Thoracic aorta (tissue), 2 donors: ENCODE data around the gene VPS4B. TPM values are rescaled to one million over a fixed set of nuclear protein-coding genes. Genes with fewer than 3 reads are reported as not detected.

Experiments used
- ATAC-seq: fragments of 150-250 bp; one replicate; pipeline ENCODE4 v1.8.0; 2017; ENCODE audit warnings: low read depth; ENCODE audit not compliant: insufficient number of reproducible peaks, low FRiP score
- DNase-seq: peaks from one replicate; pipeline ENCODE4 v3.0.0-alpha.2; 2020; ENCODE audit warnings: low spot score
- H3K27ac ChIP-seq, 2 donors: fragments of 200-600 bp; sonication (generic); 1 replicate in 1 of 2; 2 replicates in 1 of 2; pipeline ENCODE4 v1.5.1; 2016; ENCODE audit warnings: mild to moderate bottlenecking in 2 of 2, moderate library complexity in 2 of 2
- H3K27me3 ChIP-seq: fragments of 200-600 bp; sonication (generic); replicated peaks from 2 replicates; pipeline ENCODE4 v1.6.0; 2016; ENCODE audit warnings: mild to moderate bottlenecking; ENCODE audit not compliant: insufficient read depth
- H3K36me3 ChIP-seq: fragments of 200-600 bp; sonication (generic); one replicate; pipeline ENCODE4 v1.5.1; 2016
- H3K4me1 ChIP-seq, 2 donors: fragments of 200-600 bp; sonication (generic); 1 replicate in 1 of 2; 2 replicates in 1 of 2; pipeline versions ENCODE4 v1.5.1 to v1.6.0; 2016; ENCODE audit warnings: low read depth in 2 of 2, mild to moderate bottlenecking in 1 of 2; ENCODE audit not compliant: control insufficient read depth in 1 of 2
- H3K4me3 ChIP-seq: fragments of 200-600 bp; sonication (generic); 2 replicates; pipeline ENCODE4 v1.5.1; 2016; ENCODE audit warnings: mild to moderate bottlenecking
- H3K9me3 ChIP-seq: fragments of 200-600 bp; sonication (generic); 2 replicates; pipeline ENCODE4 v1.5.1; 2016
- total RNA-seq, 2 donors: library from RNA; depleted of rRNA; stranded (reverse); fragments of >200 nt; gene quantifications; one replicate each; pipeline versions ENCODE4 v1.1.0 to v1.2.3, GENCODE V29; 2016
- TF ChIP-seq, protein P1 (sequence below): fragments of 200-600 bp; sonication (generic); IDR thresholded peaks from one replicate; pipeline ENCODE4 v1.5.1; 2019; ENCODE audit warnings: antibody characterized with exemption

Gene VPS4B
- total RNA-seq, 2 donors from 2014 or later = 25.5 to 49.9 TPM

DNA sequence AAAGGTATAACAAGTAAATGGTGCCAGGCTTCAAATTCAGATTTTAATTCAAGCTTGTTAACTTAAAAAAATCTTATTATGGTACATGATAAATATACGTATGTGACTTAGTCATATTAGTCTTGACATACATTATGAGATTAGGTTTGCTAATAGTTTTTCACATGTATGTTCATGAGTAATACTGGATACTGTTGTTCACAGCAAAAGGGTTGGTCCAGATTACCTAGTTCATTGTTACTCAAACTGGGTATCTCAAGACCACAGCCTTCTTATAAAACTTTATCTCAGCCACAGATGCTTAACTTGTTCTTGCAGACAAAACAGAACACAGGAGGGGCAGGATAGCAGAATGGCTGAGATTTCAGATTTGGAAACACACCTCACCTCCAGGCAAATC, 26.8 kb downstream of the VPS4B start:
- Histone ChIP-seq H3K4me3 (no peak overlapping the region), H3K36me3 (peaks cover 60% of the 10 kb centered on the region), H3K27ac (no peak overlapping the region), H3K27me3 (no peaks in the 10 kb centered on the region), H3K9me3 (no peaks in the 10 kb centered on the region), H3K4me1 (no peaks in the 10 kb centered on the region)
- TF ChIP-seq, protein P1, sequence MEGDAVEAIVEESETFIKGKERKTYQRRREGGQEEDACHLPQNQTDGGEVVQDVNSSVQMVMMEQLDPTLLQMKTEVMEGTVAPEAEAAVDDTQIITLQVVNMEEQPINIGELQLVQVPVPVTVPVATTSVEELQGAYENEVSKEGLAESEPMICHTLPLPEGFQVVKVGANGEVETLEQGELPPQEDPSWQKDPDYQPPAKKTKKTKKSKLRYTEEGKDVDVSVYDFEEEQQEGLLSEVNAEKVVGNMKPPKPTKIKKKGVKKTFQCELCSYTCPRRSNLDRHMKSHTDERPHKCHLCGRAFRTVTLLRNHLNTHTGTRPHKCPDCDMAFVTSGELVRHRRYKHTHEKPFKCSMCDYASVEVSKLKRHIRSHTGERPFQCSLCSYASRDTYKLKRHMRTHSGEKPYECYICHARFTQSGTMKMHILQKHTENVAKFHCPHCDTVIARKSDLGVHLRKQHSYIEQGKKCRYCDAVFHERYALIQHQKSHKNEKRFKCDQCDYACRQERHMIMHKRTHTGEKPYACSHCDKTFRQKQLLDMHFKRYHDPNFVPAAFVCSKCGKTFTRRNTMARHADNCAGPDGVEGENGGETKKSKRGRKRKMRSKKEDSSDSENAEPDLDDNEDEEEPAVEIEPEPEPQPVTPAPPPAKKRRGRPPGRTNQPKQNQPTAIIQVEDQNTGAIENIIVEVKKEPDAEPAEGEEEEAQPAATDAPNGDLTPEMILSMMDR = no peak
- ATAC-seq = no peak
- DNase-seq = no peak

DNA sequence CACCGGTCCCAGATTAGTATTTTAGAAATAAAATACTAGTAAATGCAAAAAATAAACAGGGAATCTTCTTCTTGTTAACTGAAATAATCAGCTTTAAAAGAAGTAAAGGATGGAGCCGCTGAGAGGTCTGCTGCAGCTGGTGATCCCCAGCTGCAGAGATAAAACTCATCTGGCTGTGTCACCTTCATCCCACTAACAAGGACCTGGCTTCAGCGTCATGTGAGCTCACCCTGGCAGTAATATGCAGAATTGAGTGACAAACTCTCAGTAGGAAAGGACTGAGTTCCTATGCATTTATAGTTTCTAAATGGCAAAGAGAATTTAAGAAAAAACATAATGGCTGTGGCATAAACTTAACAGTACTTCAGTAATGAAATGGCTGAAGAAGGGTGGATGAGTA, 27.3 kb downstream of the VPS4B start:
- ATAC-seq (no peak), DNase-seq (no peak)
- Histone ChIP-seq H3K27ac (no peak overlapping the region), H3K4me1 (no peaks in the 10 kb centered on the region), H3K27me3 (no peaks in the 10 kb centered on the region), H3K36me3 (peaks cover 59% of the 10 kb centered on the region), H3K4me3 (no peak overlapping the region), H3K9me3 (no peaks in the 10 kb centered on the region)
- TF ChIP-seq, protein P1 = no peak

DNA sequence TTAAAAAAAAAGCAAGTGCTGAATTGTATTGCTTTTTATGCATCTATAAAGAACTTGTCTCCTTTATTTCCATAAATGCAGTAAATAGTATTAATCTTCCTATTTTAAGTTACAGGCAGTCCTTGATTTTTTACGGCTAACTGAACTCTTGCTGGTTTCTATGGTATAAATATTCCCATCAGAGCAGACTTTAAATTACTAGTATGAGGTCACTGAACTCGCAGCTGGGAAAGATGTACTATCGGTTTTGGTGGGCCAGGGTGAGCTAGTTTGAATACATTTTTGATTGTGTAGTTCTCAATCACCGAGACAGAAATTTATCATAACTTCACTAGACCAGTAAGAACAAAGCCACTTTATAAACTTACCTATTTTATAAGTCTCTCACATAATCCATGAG, 34.4 kb downstream of the VPS4B start:
- ATAC-seq = no peak
- H3K9me3 ChIP-seq = no peaks in the 10 kb centered on the region

DNA sequence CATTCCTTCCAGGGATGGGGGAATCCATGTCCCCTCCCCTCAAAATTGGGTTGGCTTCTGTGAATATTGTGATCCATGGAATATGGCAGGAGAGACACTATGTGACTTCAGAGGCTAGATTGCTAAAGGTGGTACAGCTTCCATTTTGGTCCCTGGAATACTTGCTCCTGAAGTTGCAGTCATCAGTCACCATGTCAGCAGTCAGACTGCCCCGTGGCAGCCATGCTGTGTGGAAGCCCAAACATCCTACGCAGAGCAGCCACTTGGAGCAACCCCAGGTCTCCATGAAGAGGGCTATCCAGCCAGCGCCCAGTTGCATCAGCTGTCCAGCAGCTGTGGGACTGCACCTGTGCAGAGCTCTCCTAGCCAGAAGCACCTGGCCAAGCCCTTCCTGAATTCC, 39.4 kb downstream of the VPS4B start:
- DNase-seq = no peak
- TF ChIP-seq, protein P1 = no peak
- H3K36me3 ChIP-seq = no peaks in the 10 kb centered on the region
- H3K4me1 ChIP-seq = no peaks in the 10 kb centered on the region
- no peak overlapping the region for H3K27ac ChIP-seq
- no peaks in the 10 kb centered on the region for H3K9me3 ChIP-seq
- ATAC-seq = no peak
- no peak overlapping the region for H3K4me3 ChIP-seq
- H3K27me3 ChIP-seq = no peaks in the 10 kb centered on the region

More for the DNA sequence above, 34.4 kb downstream of the VPS4B start:
- Histone ChIP-seq H3K4me3 (no peak overlapping the region), H3K4me1 (no peaks in the 10 kb centered on the region), H3K36me3 (peaks cover 23% of the 10 kb centered on the region), H3K27ac (no peak overlapping the region), H3K27me3 (no peaks in the 10 kb centered on the region)
- TF ChIP-seq, protein P1 = no peak
- DNase-seq = no peak

DNA sequence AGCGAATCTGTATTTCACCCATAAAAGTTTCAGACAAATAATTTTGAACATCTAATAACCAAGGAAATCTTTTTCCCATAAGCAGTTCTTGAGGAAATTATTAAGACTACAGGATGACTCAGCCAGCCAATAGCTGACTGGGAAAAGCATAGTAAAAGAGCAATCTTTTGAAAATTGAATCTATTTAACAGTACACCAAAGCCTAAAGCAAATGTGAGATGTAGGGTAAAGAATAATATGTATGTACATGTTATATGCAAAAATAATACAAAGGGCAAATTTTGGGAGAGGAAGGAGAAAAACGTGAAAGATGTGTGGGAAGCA, 42.7 kb downstream of the VPS4B start:
- Histone ChIP-seq H3K36me3 (no peaks in the 10 kb centered on the region), H3K4me3 (no peak overlapping the region), H3K27me3 (no peaks in the 10 kb centered on the region), H3K4me1 (no peaks in the 10 kb centered on the region), H3K9me3 (no peaks in the 10 kb centered on the region), H3K27ac (no peak overlapping the region)
- ATAC-seq (no peak), DNase-seq (no peak)
- TF ChIP-seq, protein P1 = no peak
